ACHN (cell line): ENCODE results near the gene SLC25A1.
"Not testable (repeated sequence)": the region's sequence is repeated elsewhere in the genome, so short reads cannot be mapped to it uniquely, and the experiment has no call there.

Experiments used
- DNase-seq: peaks from one replicate; pipeline ENCODE4 v3.0.0-alpha.2; 2015
- in situ Hi-C: cut with HindIII; loops from 2 replicates; pipeline ENCODE4 v1.10.0; 2017; ENCODE audit warnings: low sequenced_read_pairs, low pct_ligation_motif_present, low pct_unique_long_range_greater_than_20kb

SLC25A1 gene

DNA sequence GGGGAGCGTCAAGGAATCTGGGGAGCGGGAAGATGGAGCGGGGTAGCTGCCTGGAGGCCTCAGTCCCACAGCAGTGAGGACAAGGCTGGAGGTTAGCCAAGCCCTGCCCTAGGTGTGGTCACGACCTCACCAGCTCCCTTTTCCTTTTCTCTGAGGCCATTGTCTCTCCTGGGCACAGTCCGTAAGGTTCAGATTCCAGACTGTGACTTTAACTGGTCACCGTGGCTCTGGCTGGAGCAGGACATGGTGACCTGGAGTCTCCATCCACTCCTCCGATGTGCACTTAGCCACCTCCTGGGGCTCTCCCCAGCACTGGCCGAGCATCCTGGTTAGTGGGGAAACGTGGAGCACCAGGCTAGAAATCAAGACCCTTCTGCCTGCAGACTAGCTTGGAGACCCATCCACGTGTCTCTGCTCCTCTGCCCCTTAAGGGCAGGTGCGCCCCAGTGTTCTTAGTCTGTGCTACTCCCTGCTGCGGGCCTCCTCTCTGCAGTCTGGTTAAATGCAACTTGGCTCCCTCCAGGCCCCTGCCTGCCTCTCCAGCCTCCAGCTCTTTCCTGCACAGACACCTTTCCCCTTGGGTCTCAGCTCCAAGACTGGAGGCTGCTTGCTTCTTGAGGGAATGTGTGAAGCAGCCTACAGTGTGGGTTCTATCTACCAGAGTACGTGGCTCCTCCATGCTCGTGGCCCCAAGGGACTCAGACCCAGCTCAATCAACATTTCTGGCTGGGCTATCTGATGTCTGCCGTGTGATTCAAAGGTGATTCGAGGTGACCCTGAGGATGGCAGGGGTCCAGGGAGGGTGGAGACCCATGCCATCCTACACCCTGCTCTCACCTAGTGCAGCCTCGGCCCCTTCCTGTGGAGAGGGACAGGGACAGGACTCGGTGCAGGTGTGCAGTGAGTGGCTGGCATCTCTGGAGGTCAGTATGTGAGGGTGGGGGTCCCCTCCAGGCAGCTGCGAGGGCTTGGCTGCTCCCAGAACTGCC, 5.2 kb downstream of the SLC25A1 start:
- in situ Hi-C loops: no loop called here
- DNase-seq: no peak

DNA sequence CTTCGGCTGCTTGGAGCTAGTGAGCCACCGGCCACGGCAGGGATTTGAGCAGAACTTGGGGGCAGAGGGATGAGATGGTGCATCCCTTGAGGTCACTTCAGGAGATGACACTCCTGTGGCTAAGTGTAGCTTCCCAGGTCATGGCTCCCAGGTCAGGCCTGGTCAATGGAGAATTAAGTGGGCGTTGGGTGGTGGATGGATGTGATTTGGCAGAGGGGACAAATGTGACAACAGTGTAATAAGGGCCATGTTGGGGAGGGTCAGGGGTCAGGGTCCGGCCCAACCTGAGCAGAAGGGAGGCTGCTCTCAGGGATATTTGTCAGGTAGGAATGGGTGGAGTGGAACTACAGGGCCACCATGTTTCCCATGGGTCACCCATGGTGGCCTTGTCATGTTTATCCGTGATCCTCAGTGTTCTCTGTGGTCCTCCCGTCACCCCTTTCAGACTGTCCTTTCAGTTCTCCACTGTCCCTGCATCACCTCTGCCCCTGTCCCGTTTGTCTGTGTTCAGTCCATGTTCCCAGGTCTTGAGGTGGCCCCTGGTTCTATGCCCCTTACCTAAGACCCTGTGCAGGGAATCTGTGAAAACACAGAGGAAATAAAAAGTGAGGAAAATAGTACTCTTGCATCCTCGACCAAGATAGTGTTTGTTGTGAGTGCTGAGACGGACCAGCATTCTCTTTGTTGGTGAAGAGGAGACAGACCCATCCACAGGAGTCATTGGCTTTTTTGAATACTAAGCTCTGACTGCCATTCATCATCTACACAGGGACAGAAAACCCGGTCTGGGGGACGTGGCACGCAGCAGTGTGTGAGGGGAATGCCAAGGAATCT, 6.1 kb downstream of the SLC25A1 start:
- in situ Hi-C loops: no loop called here
- DNase-seq: no peak

DNA sequence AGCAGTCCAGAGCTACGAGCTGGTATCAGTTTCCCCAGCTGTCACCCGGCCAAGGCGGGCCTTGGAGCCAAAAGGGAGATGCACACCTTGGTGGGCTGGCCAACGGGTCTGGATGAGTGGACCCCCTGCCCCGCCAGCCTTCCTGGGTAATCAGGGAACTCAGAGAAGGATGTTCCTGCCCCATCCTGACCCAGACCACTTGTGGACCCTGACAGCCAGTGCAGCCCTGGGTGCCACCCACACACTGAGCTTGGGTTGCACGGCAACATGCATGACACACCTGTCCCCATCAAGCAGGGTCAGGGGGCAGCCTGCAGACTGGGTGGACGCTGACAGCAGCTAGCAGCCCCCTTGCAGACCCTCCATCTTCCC, 8.6 kb downstream of the SLC25A1 start:
- no peak for DNase-seq
- in situ Hi-C loops: no loop called here

DNA sequence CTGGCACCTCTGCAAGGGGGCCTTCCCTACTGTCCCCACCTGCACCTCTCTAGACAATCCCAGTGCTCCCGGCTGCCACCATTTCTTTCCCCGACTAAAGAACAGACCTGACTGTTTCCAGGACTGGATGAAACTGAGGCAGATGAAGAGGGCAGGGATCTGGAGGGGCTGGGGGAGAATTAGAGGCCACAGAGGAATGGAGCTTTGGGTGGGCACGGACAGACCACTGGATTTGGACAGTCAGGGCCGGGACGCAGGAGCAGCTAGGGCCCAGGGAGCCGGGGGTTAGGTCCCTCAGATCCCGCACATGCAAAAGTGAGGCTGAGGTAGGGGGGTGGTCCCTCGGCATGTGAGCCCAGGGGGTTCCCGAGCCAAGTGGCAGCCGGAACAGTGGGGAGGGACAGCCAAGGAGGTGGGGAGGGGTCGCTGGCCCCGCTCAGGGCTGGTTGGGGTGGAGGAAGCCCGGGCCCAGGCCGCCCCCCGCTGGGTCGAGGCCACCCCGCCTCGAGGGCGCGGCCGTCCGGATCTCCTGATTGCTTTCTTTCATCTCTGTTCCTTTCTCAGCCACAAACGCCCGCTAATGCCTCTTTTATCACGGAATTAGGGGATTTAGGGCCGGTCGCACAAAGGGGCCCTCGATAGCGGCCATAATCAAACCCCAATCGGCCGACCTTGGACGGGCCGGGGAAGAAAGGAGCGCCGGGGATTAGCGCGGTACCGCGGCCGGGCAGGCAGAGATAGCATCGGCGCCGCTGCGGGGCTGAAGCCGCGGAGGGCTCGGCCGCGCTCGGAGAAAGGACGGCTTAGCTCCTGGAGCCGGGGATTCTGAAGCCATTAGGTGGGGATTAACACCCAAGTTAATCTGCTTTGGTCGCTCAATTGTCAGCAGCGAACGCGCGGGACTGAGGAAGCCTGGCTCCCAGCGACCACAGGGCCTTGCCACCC, 9.3 kb downstream of the SLC25A1 start:
- no peak for DNase-seq
- in situ Hi-C loops: no loop called here

DNA sequence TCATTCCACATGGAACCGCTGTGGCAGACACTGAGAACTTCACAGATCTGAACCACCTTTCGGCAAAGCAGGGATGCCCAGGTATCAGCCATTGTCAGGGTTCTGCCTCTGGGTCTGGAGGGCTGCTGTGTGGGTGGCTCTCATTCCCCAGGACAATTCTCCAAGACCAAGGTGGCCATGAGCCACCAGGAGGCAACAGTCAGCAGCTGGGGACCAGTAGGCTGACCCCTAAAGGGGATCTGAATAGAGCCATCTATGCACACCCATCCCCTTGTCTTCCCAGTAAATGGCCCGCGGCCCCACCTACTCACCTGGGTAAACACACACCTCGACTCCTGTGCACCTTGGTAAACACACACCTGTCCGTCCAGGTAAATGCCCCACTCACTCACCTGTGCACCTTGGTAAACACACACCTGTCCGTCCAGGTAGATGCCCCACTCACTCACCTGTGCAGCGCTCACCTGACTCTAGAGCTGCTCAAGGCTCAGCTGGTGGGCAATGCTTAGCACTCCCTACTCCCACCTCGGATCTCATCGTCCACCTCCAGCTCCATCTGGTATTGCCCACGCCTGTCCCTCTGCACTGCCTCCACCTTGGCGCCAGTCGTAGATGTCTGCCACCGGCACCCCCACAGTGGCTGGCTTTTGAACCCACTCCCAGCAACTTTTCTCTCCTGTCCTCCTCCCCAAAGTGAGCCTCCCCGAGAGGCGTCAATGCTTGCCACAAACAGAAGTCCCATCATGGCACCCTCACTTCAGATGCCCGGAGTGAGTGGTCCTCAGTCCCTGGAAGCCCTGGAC, 10.2 kb downstream of the SLC25A1 start:
- DNase-seq: no peak
- in situ Hi-C loops: no loop called here

DNA sequence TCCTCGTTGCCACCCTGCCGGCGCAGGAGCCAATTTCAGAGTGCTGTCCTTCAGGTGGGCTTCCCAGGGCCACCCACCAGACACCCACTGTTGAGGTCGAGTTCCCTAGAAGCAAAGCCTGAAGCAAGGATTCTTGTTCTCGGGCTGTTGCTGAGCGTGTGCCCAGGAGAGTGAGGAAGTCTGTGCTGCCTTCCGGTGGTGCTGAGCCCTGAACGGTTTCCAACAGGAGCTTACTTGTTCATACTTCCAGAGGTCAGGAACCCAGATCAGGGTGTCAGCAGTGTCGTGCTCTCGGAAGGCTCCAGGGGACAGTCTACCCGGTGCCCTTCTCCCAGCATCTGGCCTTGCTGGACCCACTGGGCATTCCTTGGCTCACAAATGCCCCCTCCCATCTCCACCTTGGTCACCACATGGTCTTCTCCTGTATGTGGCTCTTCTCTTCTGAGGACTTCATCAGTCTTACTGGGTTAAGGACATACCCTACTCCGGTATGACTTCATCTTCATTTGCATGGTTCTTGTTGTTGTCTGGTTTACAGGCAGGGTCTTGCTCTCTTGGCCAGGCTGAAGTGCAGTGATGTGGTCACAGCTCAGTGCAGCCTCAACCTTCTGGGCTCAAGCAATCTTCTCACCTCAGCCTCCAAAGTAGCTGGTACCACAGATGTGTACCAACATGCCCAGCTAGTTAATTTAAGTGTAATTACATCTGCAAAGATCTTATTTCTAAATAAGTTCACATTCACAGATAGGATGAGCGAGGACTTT, 11.2 kb downstream of the SLC25A1 start:
- DNase-seq: no peak
- in situ Hi-C loops: no loop called here

DNA sequence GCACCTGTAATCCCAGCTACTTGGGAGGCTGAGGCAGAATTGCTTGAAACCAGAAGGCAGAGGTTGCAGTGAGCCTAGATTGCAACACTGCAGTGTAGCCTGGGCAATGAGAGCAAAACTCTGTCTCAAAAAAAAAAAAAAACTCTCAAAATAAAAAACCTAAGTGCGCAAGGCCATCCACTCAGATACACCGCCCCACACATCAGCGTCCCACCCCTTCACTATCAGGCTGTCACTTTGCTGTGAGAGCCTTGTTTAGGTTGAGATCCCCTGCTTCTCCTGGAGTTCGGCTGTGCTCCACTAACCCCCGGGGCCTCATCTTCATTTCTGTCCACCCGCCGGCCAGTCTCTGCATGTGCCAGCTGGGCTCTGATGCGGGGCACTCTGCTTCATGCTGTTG, 12.1 kb downstream of the SLC25A1 start:
- DNase-seq: no peak
- in situ Hi-C loops: no loop called here

DNA sequence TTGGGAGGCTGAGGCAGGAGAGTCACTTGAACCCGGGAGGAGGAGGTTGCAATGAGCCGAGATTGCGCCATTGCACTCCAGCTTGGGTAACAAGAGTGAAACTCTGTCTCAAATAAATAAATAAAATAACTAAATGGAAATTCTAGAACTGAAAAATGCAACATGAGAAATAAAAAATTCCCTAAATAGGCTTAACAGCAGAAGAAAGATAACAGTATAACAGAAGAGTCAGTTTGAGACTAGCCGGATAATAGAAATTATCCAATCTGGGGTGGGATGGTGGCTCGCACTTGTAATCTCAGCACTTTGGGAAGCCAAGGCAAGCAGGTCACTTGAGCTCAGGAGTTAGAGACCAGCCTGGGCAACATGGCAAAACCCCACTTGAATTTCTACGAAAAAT, 14.1 kb downstream of the SLC25A1 start:
- no peak for DNase-seq
- in situ Hi-C loops: no loop called here

DNA sequence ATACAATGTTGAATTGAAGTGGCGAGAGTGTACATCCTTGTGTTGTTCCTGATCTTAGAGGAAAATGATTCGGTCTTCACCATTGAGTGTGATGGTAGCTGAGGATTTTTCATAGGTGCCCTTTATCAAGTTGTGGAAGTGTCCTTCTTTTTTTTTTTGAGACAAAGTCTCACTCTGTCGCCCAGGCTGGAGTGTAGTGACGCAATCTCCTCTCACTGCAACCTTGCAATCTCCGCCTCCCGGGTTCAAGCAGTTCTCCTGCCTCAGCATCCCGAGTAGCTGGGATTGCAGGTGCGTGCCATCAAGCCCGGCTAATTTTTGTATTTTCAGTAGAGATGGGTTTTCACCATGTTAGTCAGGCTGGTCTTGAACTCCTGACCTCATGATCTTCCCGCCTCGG, 19.9 kb downstream of the SLC25A1 start:
- DNase-seq, in situ Hi-C loops: not testable (repeated sequence)

DNA sequence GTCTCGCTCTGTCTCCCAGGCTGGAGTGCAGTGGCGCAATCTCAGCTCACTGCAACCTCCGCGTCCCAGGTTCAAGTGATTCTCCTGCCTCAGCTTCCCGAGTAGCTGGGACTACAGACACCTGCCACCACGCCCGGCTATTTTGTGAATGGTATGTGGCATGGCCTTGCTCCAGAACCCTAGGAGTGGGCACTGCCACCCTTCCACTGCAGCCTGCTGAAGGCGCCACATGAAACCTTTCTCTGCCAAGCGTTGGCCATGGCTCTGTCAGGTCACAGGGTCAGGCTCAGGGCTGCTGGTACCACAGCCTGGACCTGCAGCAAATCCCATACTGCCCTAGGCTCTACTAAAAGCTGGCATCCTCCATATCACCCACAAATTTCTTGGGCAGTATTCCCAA, 22.4 kb downstream of the SLC25A1 start:
- DNase-seq, in situ Hi-C loops: not testable (repeated sequence)

DNA sequence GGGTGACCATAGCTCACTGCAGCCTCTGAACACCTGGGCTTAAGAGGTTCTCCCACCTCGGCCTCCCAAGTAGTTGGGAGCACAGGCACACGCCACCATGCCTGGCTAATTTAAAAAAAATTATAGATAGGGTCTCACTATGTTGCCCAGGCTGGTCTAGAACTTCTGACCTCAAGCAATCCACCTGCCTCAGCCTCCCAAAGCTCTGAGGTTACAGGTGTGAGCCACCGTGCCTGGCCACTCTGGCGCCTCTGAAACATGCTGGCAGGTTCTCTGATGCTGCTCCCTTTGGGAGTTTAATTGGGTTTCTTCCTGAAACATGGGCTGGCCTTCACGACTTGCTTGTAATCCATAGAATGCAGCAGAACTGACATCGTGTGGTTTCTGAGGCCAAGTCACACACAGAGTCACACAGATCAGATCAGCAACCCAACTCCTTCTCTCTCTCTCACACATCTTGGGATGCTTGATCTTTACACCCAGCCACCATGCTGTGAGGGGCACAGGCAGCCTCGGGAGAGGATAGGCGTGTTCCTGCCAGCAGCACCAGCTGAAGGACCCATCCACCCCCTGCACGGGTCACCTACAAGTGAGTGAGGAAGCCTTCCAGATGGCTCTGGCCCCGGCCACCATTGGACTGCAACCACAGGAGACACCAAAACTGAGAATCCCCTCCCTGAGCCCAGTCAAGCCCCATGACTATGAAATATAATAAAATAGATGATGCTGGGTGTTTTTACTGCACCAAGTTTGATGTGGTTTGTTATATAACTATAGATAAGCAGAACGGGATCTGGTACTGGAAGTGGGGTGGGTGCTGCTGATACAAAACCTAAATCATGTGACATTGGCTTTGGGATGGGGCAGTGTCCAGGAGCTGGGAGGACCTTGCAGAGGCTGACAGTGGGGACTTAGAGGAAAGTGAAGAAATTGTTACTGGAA, 25.3 kb downstream of the SLC25A1 start:
- DNase-seq: no peak
- in situ Hi-C loops: no loop called here

DNA sequence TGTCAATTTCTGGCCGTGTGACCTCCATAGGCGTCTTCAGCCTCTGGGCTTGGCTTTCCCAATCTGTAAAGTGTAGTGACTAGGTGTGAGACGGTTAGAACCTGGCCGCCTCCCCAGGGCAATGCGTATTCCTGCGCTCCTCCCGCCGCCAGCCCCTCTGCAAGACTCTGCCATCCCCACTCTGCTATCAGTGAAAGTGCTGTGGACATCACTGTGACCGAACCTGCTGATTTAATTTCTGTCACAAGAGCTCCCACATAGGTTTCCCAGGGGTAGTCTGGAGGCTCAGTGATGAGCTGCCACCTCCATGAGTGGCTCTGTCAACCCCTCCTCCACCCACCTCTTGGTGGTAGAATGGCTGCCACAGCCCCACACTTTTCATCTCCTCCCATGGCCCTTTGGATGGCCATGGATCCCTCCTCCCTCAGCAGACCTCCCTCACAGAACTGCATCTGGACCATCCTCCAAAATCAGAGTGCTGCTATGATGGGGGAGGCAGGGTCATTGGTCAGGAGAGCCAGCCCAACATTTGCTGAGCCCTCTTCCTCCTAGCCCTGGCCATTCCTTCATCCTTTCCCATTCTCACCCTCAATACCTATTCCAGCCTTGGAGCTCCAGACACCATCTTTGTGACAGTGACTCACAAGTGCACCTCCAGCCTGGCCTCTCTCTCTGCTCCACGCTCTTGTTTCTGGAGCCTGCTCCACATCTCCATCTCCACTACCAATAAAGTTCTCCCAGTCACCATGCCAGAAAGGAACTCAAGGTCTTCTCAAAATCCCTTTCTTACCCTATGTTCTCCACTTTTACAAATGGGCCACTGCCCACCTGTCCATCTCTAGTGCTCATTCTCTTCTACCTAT, 27.0 kb downstream of the SLC25A1 start:
- in situ Hi-C loops: no loop called here
- DNase-seq: no peak

DNA sequence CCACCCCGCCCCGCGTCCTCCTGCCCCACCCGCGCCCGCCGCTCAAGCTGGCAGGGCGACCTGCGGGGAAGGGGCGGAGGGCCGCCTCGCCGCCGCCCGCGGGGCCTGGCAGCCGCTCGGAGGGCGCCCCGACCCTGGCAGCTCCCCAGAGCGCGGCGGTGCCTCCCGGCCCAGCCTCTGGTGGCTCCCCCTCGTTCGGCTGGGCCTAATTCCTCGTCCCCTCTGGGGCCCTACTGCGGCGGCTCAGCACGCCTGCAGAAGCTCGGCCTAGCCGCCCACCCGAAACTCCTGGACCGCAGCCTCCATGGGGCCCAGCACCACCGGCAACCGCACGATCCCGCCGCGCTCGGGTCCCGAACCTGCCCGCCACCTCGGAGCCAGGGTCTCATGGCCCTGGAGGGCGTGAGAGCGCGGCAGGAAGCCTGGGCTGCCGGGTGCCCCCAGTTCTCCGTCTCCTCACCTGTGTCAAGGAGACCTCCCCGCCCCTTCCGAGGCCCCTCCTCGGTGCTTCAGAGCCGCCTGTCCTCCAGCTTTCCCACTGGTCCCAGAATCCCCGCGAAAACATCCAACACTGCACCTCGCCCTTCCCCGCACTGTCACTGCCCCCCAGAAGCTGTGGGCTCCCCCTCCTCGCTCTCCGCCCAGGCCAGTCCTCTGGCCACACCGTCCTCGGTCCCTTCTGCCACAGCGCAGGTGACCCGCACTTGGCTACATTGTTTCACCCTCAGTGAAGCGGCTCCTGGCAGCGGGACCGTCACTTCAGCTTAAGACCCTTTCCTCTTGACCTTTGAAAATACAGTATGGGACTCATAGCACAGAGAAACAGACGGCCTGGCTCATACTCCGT, 27.8 kb downstream of the SLC25A1 start:
- in situ Hi-C loops: no loop called here
- no peak for DNase-seq

DNA sequence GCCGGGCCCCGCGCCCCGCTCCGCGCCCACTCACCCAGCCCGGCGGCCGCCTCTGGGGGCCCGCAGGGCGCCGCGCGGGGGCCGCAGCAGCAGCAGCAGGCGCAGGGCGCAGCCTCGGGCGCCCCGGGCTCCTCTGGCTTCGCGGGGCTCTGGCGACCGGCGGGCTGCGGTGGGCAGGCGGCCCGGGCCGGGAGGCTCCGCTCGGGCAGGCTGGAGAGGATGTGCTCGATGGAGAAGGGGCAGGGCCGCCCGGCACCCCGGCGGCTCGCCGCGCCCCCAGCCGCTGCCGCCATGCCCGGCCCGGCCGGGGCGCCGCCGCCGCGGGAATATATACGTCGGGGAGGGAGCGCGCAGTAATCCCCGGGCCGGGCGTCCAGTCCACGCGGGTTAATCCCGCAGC, 28.5 kb downstream of the SLC25A1 start, which contains the start of gene GSC2:
GSC2 (minus strand) TSS at position 302 of the 400 bp plus-strand sequence; CDS start at position 293, 9 bp downstream.
- in situ Hi-C loops: no loop called here
- DNase-seq: no peak
